ENCODE data around the gene TMEM217. TPM values are rescaled to one million over a fixed set of nuclear protein-coding genes. Genes with fewer than 3 reads are reported as not detected.

TMEM217 gene
- polyA plus RNA-seq, 2 donors = 2.6 to 5.4 TPM

DNA sequence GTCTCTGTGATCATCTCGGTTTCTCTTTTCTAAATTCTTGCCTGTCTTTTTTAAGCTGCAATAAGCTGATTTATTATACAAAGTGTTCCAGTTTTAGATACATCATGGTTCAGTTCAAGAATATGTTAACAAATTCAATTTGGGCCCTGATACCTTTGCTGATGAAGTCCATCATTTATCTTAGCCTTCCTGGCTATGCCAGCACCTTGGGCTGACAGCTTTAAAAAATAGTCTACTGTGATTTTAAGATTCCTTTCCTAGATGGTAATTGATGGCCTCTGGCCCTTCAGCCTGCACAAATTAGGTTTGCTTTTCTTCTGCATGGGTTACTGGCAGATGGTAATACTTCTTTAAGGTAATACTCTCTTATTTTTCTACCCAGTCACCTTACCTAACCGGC lies 7.1 kb upstream of the TMEM217 start:
- 57 to 74% methylated on average over 2 of the region's 2 CpGs for WGBS, 2 donors
- peaks cover 0 to 1% of the 10 kb centered on the region in 2 donors for H3K36me3 ChIP-seq (ENCODE audit: control insufficient read depth in 2 of 2, insufficient read depth in 2 of 2, low read length in 1 of 2)
- H3K27me3 ChIP-seq (ENCODE audit: control insufficient read depth in 1 of 2, insufficient read depth in 2 of 2, low read length in 2 of 2) = no peaks in the 10 kb centered on the region
- H3K9me3 ChIP-seq (ENCODE audit: control insufficient read depth in 2 of 2, insufficient read depth in 1 of 2, low read depth in 1 of 2, low read length in 1 of 2) = no peaks in the 10 kb centered on the region
- H3K4me1 ChIP-seq (ENCODE audit: control insufficient read depth in 2 of 2, insufficient read depth in 2 of 2, low read length in 1 of 2) = peaks cover 0 to 2% of the 10 kb centered on the region in 2 donors
- no peak overlapping the region for H3K27ac ChIP-seq (ENCODE audit: low read depth in 2 of 2, low read length in 1 of 2)
- no peak overlapping the region for H3K4me3 ChIP-seq (ENCODE audit: low read depth in 1 of 2, low read length in 2 of 2)

DNA sequence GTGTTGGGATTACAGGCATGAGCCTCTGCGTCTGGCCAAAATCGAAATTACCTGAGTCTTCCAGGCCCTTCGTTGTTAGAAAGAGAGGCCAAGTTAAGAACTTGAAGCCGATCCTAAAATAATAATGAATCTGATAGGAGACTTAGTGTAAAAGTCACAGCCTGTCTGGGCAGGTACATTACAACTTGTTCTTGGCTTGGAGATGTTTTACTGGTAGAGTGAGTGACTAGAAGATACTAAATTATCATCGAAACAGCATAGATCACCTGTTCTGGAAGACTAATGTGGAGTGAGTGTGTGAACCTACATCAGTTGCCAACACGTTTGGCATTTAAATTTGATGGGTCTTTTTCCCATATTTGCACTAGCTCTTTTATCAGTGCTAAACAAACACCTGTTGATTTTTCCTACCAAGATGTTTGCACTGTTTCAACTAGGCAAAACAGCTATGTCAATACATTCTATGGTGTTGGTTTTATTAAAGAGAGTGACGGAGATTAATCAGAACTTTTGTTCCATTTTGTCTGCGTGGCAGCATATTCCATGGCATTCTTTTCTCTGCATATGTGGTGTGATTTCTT lies 4.6 kb upstream of the TMEM217 start:
- H3K9me3 ChIP-seq (ENCODE audit: control insufficient read depth in 2 of 2, insufficient read depth in 1 of 2, low read depth in 1 of 2, low read length in 1 of 2) = no peaks in the 10 kb centered on the region
- H3K4me3 ChIP-seq (ENCODE audit: low read depth in 1 of 2, low read length in 2 of 2) = no peak overlapping the region
- H3K36me3 ChIP-seq (ENCODE audit: control insufficient read depth in 2 of 2, insufficient read depth in 2 of 2, low read length in 1 of 2) = no peaks in the 10 kb centered on the region
- H3K27ac ChIP-seq (ENCODE audit: low read depth in 2 of 2, low read length in 1 of 2) = peak overlapping the region; percentile 10 to 79
- 48 to 50% methylated on average over 8 of the region's 8 CpGs for WGBS, 2 donors
- no peaks in the 10 kb centered on the region for H3K27me3 ChIP-seq (ENCODE audit: control insufficient read depth in 1 of 2, insufficient read depth in 2 of 2, low read length in 2 of 2)
- H3K4me1 ChIP-seq (ENCODE audit: control insufficient read depth in 2 of 2, insufficient read depth in 2 of 2, low read length in 1 of 2) = peaks cover 0 to 2% of the 10 kb centered on the region in 2 donors

DNA sequence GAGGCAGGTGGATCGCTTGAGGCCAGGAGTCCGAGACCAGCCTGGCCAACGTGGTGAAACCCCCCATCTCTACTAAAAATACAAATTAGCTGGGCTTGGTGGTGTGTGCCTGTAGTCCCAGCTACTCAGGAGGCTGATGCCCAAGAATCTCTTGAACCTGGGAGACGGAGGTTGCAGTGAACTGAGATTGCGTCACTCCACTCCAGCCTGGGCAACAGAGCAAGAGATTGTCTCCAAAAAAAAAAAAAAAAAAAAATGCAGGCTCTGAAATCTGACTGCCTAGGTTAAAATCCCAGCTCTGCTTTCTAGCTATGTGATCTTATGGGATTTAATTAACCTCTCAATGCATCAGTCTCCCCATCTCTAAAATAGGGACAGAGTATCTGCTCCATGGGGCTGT lies 3.3 kb upstream of the TMEM217 start:
- no peak overlapping the region for H3K27ac ChIP-seq (ENCODE audit: low read depth in 2 of 2, low read length in 1 of 2)
- 90 to 92% methylated on average over 5 of the region's 5 CpGs for WGBS, 2 donors

DNA sequence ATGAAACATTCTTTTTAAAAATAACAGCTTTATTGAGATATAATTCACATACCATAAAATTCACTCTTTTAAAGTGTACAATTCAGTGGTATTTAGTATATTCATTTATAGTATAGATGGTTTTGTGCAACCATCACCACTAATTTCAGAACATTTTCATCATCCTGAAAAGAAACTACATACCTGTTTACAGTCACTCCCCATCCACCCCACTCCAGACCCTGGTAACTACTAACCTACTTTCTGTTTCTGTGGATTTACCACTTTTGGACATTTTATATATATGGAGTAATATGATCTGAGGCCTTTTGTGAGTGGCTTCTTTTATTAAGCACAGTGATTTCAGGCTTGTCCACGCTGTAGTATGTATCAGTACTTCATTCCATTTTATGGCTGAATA lies 2.5 kb upstream of the TMEM217 start:
- H3K9me3 ChIP-seq (ENCODE audit: control insufficient read depth in 2 of 2, insufficient read depth in 1 of 2, low read depth in 1 of 2, low read length in 1 of 2) = no peaks in the 10 kb centered on the region
- no peak overlapping the region for H3K4me3 ChIP-seq (ENCODE audit: low read depth in 1 of 2, low read length in 2 of 2)
- H3K4me1 ChIP-seq (ENCODE audit: control insufficient read depth in 2 of 2, insufficient read depth in 2 of 2, low read length in 1 of 2) = peaks cover 0 to 2% of the 10 kb centered on the region in 2 donors
- 90 to 95% methylated on average over 1 of the region's 1 CpG for WGBS, 2 donors
- H3K27me3 ChIP-seq (ENCODE audit: control insufficient read depth in 1 of 2, insufficient read depth in 2 of 2, low read length in 2 of 2) = no peaks in the 10 kb centered on the region
- no peaks in the 10 kb centered on the region for H3K36me3 ChIP-seq (ENCODE audit: control insufficient read depth in 2 of 2, insufficient read depth in 2 of 2, low read length in 1 of 2)
- H3K27ac ChIP-seq (ENCODE audit: low read depth in 2 of 2, low read length in 1 of 2) = no peak overlapping the region

More for the DNA sequence above, 3.3 kb upstream of the TMEM217 start:
- H3K4me3 ChIP-seq (ENCODE audit: low read depth in 1 of 2, low read length in 2 of 2) = no peak overlapping the region
- H3K27me3 ChIP-seq (ENCODE audit: control insufficient read depth in 1 of 2, insufficient read depth in 2 of 2, low read length in 2 of 2) = no peaks in the 10 kb centered on the region
- H3K9me3 ChIP-seq (ENCODE audit: control insufficient read depth in 2 of 2, insufficient read depth in 1 of 2, low read depth in 1 of 2, low read length in 1 of 2) = no peaks in the 10 kb centered on the region
- no peaks in the 10 kb centered on the region for H3K36me3 ChIP-seq (ENCODE audit: control insufficient read depth in 2 of 2, insufficient read depth in 2 of 2, low read length in 1 of 2)
- peaks cover 0 to 2% of the 10 kb centered on the region in 2 donors for H3K4me1 ChIP-seq (ENCODE audit: control insufficient read depth in 2 of 2, insufficient read depth in 2 of 2, low read length in 1 of 2)

DNA sequence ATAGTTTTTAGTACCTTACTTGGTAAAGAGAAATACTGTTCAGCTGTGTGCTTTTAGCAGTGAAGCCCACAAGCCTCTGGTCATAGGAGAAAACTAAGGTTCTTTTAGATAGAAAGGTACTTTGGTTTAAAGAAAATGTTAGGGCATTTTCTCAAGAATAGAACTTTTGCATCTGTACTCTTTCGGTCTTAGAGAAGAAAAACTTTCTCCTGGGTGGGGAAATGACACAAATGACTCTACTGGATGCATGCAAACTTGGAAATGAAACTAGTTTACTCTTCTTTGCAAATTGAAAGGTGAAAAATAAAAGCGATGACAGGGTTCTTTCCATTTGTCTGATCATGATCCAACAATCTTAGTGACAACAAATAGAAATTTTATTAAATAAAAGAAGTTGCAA lies 2.1 kb upstream of the TMEM217 start:
- Histone ChIP-seq H3K27me3 (ENCODE audit: control insufficient read depth in 1 of 2, insufficient read depth in 2 of 2, low read length in 2 of 2) (no peaks in the 10 kb centered on the region), H3K9me3 (ENCODE audit: control insufficient read depth in 2 of 2, insufficient read depth in 1 of 2, low read depth in 1 of 2, low read length in 1 of 2) (no peaks in the 10 kb centered on the region), H3K27ac (ENCODE audit: low read depth in 2 of 2, low read length in 1 of 2) (no peak overlapping the region), H3K4me3 (ENCODE audit: low read depth in 1 of 2, low read length in 2 of 2) (no peak overlapping the region), H3K4me1 (ENCODE audit: control insufficient read depth in 2 of 2, insufficient read depth in 2 of 2, low read length in 1 of 2) (peaks cover 0 to 2% of the 10 kb centered on the region in 2 donors), H3K36me3 (ENCODE audit: control insufficient read depth in 2 of 2, insufficient read depth in 2 of 2, low read length in 1 of 2) (no peaks in the 10 kb centered on the region)
- WGBS, 2 donors = 54% methylated on average over 2 of the region's 2 CpGs

DNA sequence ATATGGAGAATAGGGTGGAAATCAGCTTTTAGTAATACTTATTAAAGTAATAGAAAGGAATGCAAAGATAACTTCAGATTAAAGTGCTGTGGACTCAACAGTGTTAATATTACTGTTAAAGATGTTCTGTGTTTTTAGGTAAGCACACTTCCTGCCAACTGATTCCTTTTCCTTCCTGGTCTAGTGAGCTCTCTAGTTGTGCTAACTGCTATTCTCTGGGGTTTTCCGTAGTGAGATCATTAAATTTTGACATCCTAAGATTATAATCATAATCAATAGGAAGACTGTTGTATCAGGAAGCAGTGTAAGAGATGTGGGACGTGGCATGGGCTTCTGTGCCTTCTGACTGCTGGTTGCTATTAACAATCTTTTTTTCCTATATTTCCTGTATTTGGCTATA lies 1.2 kb upstream of the TMEM217 start:
- WGBS, 2 donors = 21 to 42% methylated on average over 2 of the region's 2 CpGs
- Histone ChIP-seq H3K27ac (ENCODE audit: low read depth in 2 of 2, low read length in 1 of 2) (no peak overlapping the region), H3K4me1 (ENCODE audit: control insufficient read depth in 2 of 2, insufficient read depth in 2 of 2, low read length in 1 of 2) (peaks cover 0 to 2% of the 10 kb centered on the region in 2 donors)

DNA sequence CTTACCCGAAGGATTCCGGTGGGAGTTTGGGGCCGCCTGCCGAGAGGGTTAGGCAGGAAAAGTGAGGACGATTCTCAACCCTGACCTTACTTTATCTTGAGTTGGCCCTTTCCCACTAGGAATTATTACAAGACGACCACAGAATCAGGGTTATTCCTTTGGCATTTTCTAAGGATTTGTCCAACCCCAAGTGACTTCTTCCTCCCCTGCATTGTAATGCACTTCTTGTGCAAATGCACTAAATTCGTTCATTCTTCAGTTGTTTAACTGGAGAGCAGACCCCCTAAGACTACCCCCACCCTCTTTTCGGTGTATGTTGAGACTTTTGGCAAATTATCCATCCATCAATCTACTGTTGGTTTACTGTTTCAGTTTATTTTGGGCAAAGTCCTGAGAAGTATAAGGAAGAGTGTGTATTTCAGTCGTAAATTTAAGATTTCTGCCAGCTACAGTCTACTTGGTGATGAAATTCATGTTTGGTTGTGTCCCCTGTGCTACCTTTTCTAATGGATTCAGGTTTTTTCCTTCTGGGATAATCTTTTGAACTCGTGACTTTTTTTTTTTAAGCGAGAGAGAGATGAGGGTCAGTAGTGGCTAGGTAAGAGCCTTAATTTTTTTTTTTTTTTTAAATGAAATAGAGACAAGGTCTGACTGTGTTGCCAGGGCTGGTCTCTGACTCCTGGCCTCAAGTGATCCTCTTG lies 611 bp upstream of the TMEM217 start:
- WGBS, 2 donors = 14 to 16% methylated on average over 11 of the region's 11 CpGs
- H3K36me3 ChIP-seq (ENCODE audit: control insufficient read depth in 2 of 2, insufficient read depth in 2 of 2, low read length in 1 of 2) = no peaks in the 10 kb centered on the region
- H3K27ac ChIP-seq (ENCODE audit: low read depth in 2 of 2, low read length in 1 of 2) = peak overlapping the region; percentile 84 to 89
- peak overlapping the region; percentile 76 to 97 for H3K4me3 ChIP-seq (ENCODE audit: low read depth in 1 of 2, low read length in 2 of 2)
- H3K4me1 ChIP-seq (ENCODE audit: control insufficient read depth in 2 of 2, insufficient read depth in 2 of 2, low read length in 1 of 2) = peaks cover 0 to 2% of the 10 kb centered on the region in 2 donors
- H3K9me3 ChIP-seq (ENCODE audit: control insufficient read depth in 2 of 2, insufficient read depth in 1 of 2, low read depth in 1 of 2, low read length in 1 of 2) = no peaks in the 10 kb centered on the region
- H3K27me3 ChIP-seq (ENCODE audit: control insufficient read depth in 1 of 2, insufficient read depth in 2 of 2, low read length in 2 of 2) = no peaks in the 10 kb centered on the region

More for the DNA sequence above, 1.2 kb upstream of the TMEM217 start:
- no peaks in the 10 kb centered on the region for H3K36me3 ChIP-seq (ENCODE audit: control insufficient read depth in 2 of 2, insufficient read depth in 2 of 2, low read length in 1 of 2)
- H3K9me3 ChIP-seq (ENCODE audit: control insufficient read depth in 2 of 2, insufficient read depth in 1 of 2, low read depth in 1 of 2, low read length in 1 of 2) = no peaks in the 10 kb centered on the region
- peak overlapping the region in 1 of 2 donors; percentile 97 for H3K4me3 ChIP-seq (ENCODE audit: low read depth in 1 of 2, low read length in 2 of 2)
- no peaks in the 10 kb centered on the region for H3K27me3 ChIP-seq (ENCODE audit: control insufficient read depth in 1 of 2, insufficient read depth in 2 of 2, low read length in 2 of 2)

DNA sequence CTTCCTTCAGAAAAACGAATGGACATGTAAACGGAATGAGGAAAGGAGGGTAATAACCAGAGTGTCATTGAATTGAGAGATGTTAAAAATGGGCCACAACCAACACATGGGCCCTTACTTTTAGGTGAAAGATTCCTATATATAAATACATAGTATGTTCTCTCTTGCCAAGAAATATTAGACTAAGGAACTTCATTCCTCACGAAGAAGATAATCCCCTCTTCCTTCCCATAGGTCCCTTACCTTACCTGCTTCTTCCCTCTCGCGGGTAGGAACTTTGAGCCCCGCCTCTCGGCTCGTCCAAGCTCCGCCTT lies 667 bp downstream of the TMEM217 start:
- H3K27me3 ChIP-seq (ENCODE audit: control insufficient read depth in 1 of 2, insufficient read depth in 2 of 2, low read length in 2 of 2) = no peaks in the 10 kb centered on the region
- no peaks in the 10 kb centered on the region for H3K9me3 ChIP-seq (ENCODE audit: control insufficient read depth in 2 of 2, insufficient read depth in 1 of 2, low read depth in 1 of 2, low read length in 1 of 2)
- peak overlapping the region in 1 of 2 donors; percentile 55 for H3K27ac ChIP-seq (ENCODE audit: low read depth in 2 of 2, low read length in 1 of 2)
- no peaks in the 10 kb centered on the region for H3K36me3 ChIP-seq (ENCODE audit: control insufficient read depth in 2 of 2, insufficient read depth in 2 of 2, low read length in 1 of 2)
- H3K4me3 ChIP-seq (ENCODE audit: low read depth in 1 of 2, low read length in 2 of 2) = peak overlapping the region; percentile 76 to 97
- H3K4me1 ChIP-seq (ENCODE audit: control insufficient read depth in 2 of 2, insufficient read depth in 2 of 2, low read length in 1 of 2) = peaks cover 0 to 2% of the 10 kb centered on the region in 2 donors
- WGBS, 2 donors = 0 to 2% methylated on average over 9 of the region's 9 CpGs

DNA sequence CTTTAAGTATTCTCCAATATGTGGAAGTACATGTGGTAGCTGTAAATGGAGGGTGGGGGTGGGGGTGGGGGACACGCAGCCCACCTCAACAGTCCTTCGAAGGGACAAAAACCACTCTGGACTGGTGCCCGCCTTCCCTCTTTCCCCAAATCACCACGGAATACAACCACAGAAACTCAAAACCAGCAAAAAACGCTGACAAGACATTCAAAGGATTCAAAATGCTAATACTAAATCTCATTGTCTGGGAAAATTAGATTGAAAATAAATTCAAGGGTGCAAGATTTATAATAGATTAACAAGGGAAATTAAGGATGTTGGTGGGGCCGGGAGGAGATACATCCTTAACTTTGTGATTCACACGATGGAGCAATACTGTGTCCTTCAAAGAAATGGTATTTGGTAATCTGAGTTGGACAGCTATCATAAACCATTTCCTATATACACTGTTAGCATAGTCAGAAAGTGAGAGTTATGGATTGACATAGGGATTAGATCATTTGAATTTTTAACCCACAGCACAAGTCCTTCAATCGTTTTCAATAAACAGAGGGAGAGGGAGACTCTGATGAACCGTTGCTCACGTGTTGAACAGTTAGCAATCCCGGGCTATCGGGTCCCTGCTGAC lies 1.1 kb downstream of the TMEM217 start:
- Histone ChIP-seq H3K4me1 (ENCODE audit: control insufficient read depth in 2 of 2, insufficient read depth in 2 of 2, low read length in 1 of 2) (no peaks in the 10 kb centered on the region), H3K27me3 (ENCODE audit: control insufficient read depth in 1 of 2, insufficient read depth in 2 of 2, low read length in 2 of 2) (no peaks in the 10 kb centered on the region), H3K36me3 (ENCODE audit: control insufficient read depth in 2 of 2, insufficient read depth in 2 of 2, low read length in 1 of 2) (no peaks in the 10 kb centered on the region), H3K9me3 (ENCODE audit: control insufficient read depth in 2 of 2, insufficient read depth in 1 of 2, low read depth in 1 of 2, low read length in 1 of 2) (no peaks in the 10 kb centered on the region), H3K4me3 (ENCODE audit: low read depth in 1 of 2, low read length in 2 of 2) (peak overlapping the region; percentile 29 to 97), H3K27ac (ENCODE audit: low read depth in 2 of 2, low read length in 1 of 2) (peak overlapping the region in 1 of 2 donors; percentile 55)
- whole genome bisulfite sequencing, 2 donors = 49 to 50% methylated on average over 12 of the region's 12 CpGs
